Endothelial cell (in vitro differentiated cells): ENCODE data around the gene KCNJ4. TPM values are rescaled to one million over a fixed set of nuclear protein-coding genes. Genes with fewer than 3 reads are reported as not detected.

Source experiments
- DNase-seq: peaks from one replicate; pipeline ENCODE4 v3.0.0; 2021; ENCODE audit warnings: low spot score
- H3K27ac Mint-ChIP-seq: one replicate; pipeline ENCODE4 v1.8.0; 2021; ENCODE audit warnings: mixed read lengths, inconsistent platforms; ENCODE audit not compliant: unreplicated experiment
- H3K27me3 Mint-ChIP-seq: one replicate; pipeline ENCODE4 v1.8.0; 2021; ENCODE audit warnings: mild to moderate bottlenecking, moderate library complexity, mixed read lengths, inconsistent platforms; ENCODE audit not compliant: unreplicated experiment
- H3K36me3 Mint-ChIP-seq: one replicate; pipeline ENCODE4 v1.8.0; 2021; ENCODE audit warnings: mild to moderate bottlenecking, low read depth, mixed read lengths, inconsistent platforms; ENCODE audit not compliant: unreplicated experiment
- H3K4me1 Mint-ChIP-seq: one replicate; pipeline ENCODE4 v1.8.0; 2021; ENCODE audit warnings: mild to moderate bottlenecking, mixed read lengths, inconsistent platforms; ENCODE audit not compliant: unreplicated experiment
- H3K4me3 Mint-ChIP-seq: one replicate; pipeline ENCODE4 v1.8.0; 2021; ENCODE audit warnings: mild to moderate bottlenecking, mixed read lengths, inconsistent platforms; ENCODE audit not compliant: unreplicated experiment
- H3K9me3 Mint-ChIP-seq: one replicate; pipeline ENCODE4 v1.8.0; 2021; ENCODE audit warnings: mixed read lengths, inconsistent platforms; ENCODE audit not compliant: unreplicated experiment
- CTCF ChIP-seq: fragments of 200-600 bp; sonication (generic); IDR thresholded peaks from one replicate; pipeline ENCODE4 v1.5.0; 2021; ENCODE audit warnings: antibody characterized with exemption; ENCODE audit not compliant: unreplicated experiment
- total RNA-seq: library from RNA; stranded (reverse); fragmentation: NEBNext Ultra II Directional; extraction: Animal tissue kit (Norgen Biotek cat#: 25700); gene quantifications from one replicate; pipeline ENCODE4 v1.2.1, GENCODE V29; 2021; ENCODE audit not compliant: unreplicated experiment

Gene KCNJ4
- total RNA-seq, 1 donor from 2014 or later, result 0.21 TPM

- TF ChIP-seq CTCF, result no peak
- peaks cover 6% of the 10 kb centered on the region for H3K36me3 Mint-ChIP-seq
- no peaks in the 10 kb centered on the region for H3K9me3 Mint-ChIP-seq
- peaks cover 2% of the 10 kb centered on the region for H3K4me1 Mint-ChIP-seq
- H3K27me3 Mint-ChIP-seq, result peaks cover 30% of the 10 kb centered on the region
- no peak for DNase-seq
- peak overlapping the region; percentile 65 for H3K4me3 Mint-ChIP-seq
- H3K27ac Mint-ChIP-seq, result no peak overlapping the region
These were observed 2.1 kb upstream of the KCNJ4 start for GRCh38 chr22:38456841-38457699.

GRCh38 chr22:38456272-38456835 lies 1.4 kb upstream of the KCNJ4 start:
- DNase-seq, result no peak
- H3K4me1 Mint-ChIP-seq, result peaks cover 2% of the 10 kb centered on the region
- no peak for TF ChIP-seq CTCF
- H3K4me3 Mint-ChIP-seq, result peak overlapping the region; percentile 65
- H3K27ac Mint-ChIP-seq, result peak overlapping the region; percentile 24
- peaks cover 6% of the 10 kb centered on the region for H3K36me3 Mint-ChIP-seq
- H3K9me3 Mint-ChIP-seq, result no peaks in the 10 kb centered on the region
- peaks cover 30% of the 10 kb centered on the region for H3K27me3 Mint-ChIP-seq

DNA sequence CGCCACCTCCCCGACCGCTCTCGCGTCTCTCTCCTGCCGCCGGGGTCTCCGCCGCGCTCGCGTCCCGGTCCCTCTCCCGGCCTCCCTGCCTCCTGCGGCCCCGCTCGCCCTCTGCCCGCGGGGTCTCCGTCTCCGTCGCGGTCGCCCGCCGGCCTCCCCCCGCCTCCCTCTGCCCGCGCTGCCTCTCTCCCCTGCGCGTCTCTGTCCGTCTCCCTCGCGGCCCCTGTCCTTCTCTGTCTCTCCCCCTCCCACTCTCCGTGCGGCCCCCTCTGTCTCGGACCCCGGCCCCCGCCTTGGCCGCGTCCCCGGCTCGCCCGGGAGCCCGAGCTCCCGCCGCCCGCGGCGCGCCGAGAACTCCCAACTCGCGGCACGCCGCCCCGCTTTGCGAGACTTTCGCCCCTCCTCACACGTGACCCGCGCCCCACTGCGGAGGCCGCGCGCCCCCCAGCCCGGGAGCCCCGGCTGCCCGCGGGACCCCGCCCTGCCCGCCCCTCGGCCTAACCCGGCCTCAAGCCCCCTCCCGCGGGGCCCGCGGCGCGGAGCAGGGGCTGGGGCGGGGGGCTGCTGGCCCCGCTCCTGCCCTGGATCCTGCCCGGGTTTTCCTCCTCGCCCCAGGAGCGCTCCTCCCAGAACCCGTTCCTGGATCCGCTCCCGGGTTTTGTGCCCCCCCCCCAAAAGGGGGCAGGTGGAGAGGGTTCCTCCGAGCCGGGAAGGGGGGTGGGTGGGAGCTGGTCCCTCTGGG lies 702 bp upstream of the KCNJ4 start:
- H3K4me1 Mint-ChIP-seq, result peaks cover 2% of the 10 kb centered on the region
- no peaks in the 10 kb centered on the region for H3K9me3 Mint-ChIP-seq
- no peak overlapping the region for H3K27ac Mint-ChIP-seq
- TF ChIP-seq CTCF, result no peak
- DNase-seq, result peak; percentile 55
- peaks cover 28% of the 10 kb centered on the region for H3K27me3 Mint-ChIP-seq
- peaks cover 6% of the 10 kb centered on the region for H3K36me3 Mint-ChIP-seq
- H3K4me3 Mint-ChIP-seq, result peak overlapping the region; percentile 65

- peaks cover 32% of the 10 kb centered on the region for H3K27me3 Mint-ChIP-seq
- H3K4me1 Mint-ChIP-seq, result peaks cover 2% of the 10 kb centered on the region
- H3K27ac Mint-ChIP-seq, result no peak overlapping the region
- DNase-seq, result no peak
- TF ChIP-seq CTCF, result no peak
- H3K36me3 Mint-ChIP-seq, result peaks cover 6% of the 10 kb centered on the region
- H3K4me3 Mint-ChIP-seq, result peak overlapping the region; percentile 80
- no peaks in the 10 kb centered on the region for H3K9me3 Mint-ChIP-seq
These were observed 485 bp downstream of the KCNJ4 start for GRCh38 chr22:38454353-38455075.
